Ecto neural progenitor cell (in vitro differentiated cells): ENCODE results near the gene SMYD2.
A peak's percentile ranks its signal among the peaks of the same experiment; 100 is the strongest.

Experiments used
- DNase-seq: peaks from one replicate; pipeline ENCODE4 v3.0.0-alpha.2; 2018; ENCODE audit warnings: low spot score

The SMYD2 gene

DNA sequence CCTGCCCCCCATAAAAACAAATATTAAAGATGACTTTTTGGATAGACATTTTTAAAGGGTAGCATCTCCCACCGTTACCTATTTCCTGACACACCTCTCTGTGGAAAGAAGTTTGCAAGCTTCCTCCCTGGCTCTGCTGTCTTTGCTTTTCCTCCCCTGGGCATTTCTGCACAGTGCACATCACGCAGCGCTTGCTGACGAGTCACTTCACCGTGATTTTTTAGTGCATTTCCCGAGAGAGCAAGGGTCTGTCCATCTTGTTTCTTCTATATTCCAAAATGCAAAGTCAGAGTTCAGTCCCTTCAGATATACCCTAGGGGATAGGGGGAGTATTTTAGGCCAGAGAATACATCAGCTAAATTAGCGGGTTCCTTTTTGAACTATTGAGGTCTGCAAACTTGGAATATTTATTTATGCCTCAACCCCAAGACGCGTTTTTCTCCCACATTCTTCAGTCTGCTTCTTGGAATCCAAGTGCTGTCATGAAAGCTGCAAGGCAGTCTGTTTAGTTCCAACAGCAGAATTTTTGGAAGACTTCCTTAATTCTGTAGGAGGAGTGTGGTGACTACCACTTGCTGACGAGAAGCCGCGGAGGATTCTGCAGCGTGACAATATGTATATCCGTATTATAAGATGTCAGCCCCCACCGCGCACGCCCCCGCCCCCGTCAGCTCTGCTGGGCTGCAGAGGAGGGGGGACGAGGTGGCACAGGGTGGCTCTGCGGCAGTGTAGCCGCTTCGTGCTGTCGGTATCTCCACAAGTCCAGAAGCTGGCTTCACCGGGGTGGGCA, 22.4 kb downstream of the SMYD2 start:
- no peak for DNase-seq

GRCh38 chr1:214305164-214305751, 24.3 kb downstream of the SMYD2 start:
- DNase-seq, result no peak

GRCh38 chr1:214306269-214306668, 25.3 kb downstream of the SMYD2 start:
- DNase-seq, result no peak

DNA sequence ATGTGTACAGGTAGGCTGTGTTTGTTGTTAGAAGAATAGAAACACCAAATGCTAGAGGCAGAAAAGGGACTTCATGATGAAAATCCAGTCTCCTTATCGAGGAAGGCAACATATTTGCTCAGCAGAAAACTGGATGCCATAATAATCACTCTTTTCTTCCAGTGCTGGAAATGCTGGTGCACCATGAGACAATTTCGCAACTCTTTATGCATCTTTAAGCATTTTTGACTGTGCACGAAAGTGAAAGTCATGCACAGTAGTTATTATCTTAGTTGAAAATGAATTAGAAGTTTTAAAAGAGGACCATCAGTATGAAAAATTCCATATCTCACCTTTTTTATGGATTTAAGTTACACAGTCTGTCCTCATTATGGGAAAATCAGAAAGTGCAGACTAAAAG, 29.1 kb downstream of the SMYD2 start:
- no peak for DNase-seq

DNA sequence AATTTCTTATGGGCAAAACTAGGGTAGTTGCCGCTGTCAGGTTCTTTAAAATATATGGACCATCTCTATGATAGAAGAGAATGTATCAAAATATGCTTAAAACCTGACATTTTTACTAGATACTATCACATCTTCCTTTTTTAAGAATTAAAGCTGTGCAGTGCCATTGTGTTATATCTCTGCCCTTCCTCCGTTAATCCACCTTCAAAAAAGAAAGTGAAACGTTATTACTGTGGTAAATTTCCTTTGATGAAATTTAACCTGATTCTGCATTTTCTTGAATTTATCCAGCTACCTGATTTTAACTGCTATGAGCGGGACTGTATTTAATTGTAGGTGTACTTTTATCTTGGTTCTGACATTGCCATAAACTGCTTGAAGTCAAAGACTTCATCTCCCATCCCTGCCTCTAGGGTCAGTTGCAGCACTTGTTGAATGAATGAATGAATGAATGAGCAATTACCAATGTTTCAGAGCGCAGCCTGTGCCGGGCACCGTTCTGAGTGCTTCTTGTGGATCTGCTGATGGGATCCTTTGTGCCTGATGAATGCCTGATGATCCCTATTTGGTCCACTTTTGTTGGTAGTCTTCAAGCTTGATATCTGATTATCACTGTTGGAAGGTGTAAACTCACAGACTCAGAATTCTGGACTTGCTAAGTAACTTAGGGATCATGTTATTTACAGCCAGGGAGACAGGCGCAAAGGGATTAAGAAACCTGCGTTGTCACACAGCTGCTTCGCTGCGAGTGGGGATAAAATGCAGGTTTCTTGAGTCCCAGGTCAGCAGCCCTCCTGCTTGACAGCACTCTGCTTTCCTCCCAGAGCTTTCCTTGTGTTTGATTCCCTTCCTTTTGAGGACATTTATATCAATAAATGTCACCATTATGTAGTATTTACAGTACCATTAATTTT, 30.1 kb downstream of the SMYD2 start:
- no peak for DNase-seq

GRCh38 chr1:214312530-214313051, 31.6 kb downstream of the SMYD2 start:
- no peak for DNase-seq

- DNase-seq, result no peak
Observed at GRCh38 chr1:214314178-214314843, 33.4 kb downstream of the SMYD2 start.

GRCh38 chr1:214316593-214316992, 35.6 kb downstream of the SMYD2 start:
- no peak for DNase-seq

GRCh38 chr1:214317300-214317699, 36.3 kb downstream of the SMYD2 start:
- DNase-seq, result no peak

DNA sequence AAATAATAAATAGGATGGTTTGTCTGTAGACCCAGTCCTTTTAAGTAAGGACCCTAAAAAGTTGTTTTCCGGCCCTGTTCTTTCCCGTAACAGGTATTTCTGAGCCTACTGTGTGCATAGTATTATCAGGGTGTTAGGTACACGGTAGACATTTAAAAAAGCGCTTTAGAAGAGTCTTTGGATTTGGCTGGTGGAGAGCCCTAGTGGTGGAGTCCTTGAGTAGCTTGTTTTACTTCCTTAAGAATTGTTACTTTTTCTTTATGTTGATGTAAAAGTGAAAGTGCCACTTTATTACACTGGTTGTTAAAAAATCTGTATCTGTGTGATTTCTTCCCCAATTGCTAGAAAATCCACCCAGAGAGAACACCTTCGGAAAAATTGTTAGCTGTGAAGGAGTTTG, 36.8 kb downstream of the SMYD2 start:
- DNase-seq, result no peak

DNA sequence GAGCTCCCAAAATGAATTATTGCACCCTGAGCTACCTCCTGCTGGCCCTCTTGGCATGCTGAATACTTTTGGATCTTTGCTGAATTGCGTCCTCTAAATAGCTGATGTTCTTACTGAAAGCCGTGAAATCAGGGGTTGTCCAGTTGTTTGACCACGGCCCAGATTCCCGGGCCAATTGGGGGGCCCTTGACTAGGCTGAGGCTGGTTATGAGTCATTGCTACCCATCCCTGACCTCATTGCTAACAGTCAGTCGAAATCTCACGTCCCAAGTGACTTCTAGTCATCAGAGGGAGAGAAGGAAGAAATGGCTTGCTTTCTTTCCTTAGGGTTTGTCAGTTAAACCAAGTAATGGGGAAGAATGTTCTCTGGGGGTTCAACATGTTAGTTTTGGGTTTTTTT, 37.4 kb downstream of the SMYD2 start:
- DNase-seq, result no peak

GRCh38 chr1:214318956-214319736, 38.2 kb downstream of the SMYD2 start:
- no peak for DNase-seq

DNA sequence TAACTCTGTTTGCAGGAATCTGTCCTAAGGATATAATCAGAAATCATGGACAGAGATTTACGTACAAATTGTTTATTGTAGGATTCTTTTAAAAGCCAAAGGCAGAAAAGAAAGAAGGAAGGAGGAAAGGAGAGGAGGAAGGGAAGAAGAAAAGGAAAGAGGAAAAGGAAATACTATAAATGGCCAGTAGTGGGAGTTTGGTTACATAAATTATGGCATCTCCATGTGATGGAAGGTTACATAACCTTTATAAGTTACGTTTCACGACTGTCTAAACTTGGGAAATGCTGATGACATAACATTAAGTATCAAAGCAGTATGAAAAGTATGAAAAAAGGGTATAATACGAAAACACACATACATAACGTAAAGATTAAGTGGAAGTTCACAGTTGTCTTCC, 39.0 kb downstream of the SMYD2 start:
- no peak for DNase-seq

- DNase-seq, result no peak
Observed at GRCh38 chr1:214321705-214322453, 40.9 kb downstream of the SMYD2 start.

DNA sequence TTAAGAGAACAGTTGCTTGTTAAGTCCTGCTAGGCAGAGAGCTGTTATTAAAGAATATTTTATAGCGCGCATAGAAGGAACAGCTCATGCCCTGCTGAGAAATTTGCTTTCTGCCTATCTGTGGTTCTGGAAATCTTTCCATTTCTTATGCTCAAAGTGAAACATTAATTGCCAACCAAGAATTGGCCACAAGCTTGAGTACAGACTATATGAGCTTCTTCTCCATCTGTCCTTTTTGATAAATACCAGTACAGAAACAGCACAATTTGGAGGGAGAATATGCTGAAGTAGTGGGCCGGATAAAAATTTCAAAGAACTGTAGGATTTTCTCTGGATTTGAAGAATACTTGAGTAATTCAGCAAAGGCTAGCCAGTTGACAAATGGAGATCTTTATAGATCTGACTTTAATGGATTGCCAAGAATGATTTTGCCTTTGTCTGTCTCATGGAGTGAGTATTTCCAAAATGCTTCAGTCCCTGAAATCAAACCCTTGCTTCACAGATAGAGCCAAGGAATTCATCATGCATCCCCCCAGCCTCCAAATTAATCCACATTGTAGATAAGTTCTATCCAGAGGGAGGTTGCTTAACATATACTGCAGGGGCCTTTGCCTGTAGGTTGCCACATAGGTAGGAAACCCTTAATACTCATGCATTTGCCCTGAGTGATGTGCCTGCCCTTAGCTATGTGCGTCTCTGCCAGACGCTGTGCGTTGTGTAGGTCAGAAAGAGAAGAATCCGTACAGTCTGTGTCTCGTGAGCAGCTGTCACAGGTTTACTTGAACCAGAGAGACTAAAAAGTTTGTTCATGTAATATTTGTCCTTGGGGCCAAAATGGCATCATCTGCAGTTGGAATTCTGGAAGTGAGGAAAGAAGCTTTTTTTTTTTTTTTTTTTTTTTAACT, 44.2 kb downstream of the SMYD2 start:
- DNase-seq, result no peak

DNA sequence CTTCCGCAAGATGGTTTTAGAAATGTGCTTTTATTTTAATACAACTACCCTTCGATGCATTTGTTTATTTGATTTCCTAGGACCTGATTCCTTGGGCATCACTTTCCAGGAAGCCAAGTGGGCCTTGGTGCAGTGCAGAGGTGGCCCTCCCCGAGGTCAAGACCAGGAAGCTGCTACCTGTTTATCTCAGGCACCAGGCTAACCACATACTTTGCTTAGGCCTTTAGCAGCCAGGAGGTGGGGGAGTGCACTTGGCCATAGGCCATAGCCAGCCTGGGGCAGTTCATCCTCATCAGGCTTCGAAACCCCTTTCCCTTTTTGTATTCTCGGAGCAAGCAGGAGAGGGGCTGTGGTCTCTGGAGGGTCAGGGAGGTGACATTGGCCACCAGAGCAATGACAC, 45.4 kb downstream of the SMYD2 start:
- DNase-seq, result no peak

GRCh38 chr1:214327514-214327913, 46.6 kb downstream of the SMYD2 start:
- DNase-seq, result no peak

- DNase-seq, result peak; percentile 84
Observed at GRCh38 chr1:214328770-214329469, 48.0 kb downstream of the SMYD2 start.
